Esophagus squamous epithelium (tissue), 4 donors: ENCODE results near the gene RER1.

Experiments used
- CTCF ChIP-seq, 6 experiments: fragments of 450-650 bp in 4 of 6; fragments of 200-600 bp in 2 of 6; sonication (generic) in 2 of 6; IDR thresholded peaks; one replicate each; pipeline ENCODE4 v1.5.1; 2016 to 2019; ENCODE audit warnings: antibody characterized with exemption in 6 of 6, mild to moderate bottlenecking in 4 of 6, moderate library complexity in 4 of 6
- POLR2A ChIP-seq, 4 donors: fragments of 450-650 bp; IDR thresholded peaks; one replicate each; pipeline ENCODE4 v1.6.1; 2017; ENCODE audit warnings: antibody characterized with exemption in 4 of 4, mild to moderate bottlenecking in 4 of 4, moderate library complexity in 3 of 4

- TF ChIP-seq CTCF (IDR thresholded peaks at IDR 0.05): no peak
- no peak for TF ChIP-seq POLR2A (IDR thresholded peaks at IDR 0.05)
Measured at GRCh38 chr1:2433936-2434655, 42.5 kb downstream of the RER1 start.
